ENCODE results near the gene NHLRC4.

The NHLRC4 gene

GRCh38 chr16:563072-563644 lies 3.6 kb upstream of the NHLRC4 start:
- Mint-ChIP-seq H3K4me3 (no peak overlapping the region), H3K36me3 (no peaks in the 10 kb centered on the region), H3K4me1 (peaks cover 9% of the 10 kb centered on the region), H3K9me3 (no peaks in the 10 kb centered on the region), H3K27ac (no peak overlapping the region), H3K27me3 (peaks cover 42% of the 10 kb centered on the region)
- no peak for DNase-seq
- CTCF ChIA-PET = no interaction called here

- CTCF ChIA-PET = no interaction called here
- Mint-ChIP-seq H3K36me3 (no peaks in the 10 kb centered on the region), H3K4me1 (peaks cover 16% of the 10 kb centered on the region), H3K27me3 (peaks cover 26% of the 10 kb centered on the region), H3K4me3 (no peak overlapping the region), H3K9me3 (no peaks in the 10 kb centered on the region), H3K27ac (no peak overlapping the region)
- no peak for DNase-seq
Observed at GRCh38 chr16:564690-565418, 2.0 kb upstream of the NHLRC4 start.

- Mint-ChIP-seq H3K27me3 (peaks cover 26% of the 10 kb centered on the region), H3K4me1 (peaks cover 18% of the 10 kb centered on the region), H3K36me3 (no peaks in the 10 kb centered on the region), H3K9me3 (no peaks in the 10 kb centered on the region), H3K27ac (no peak overlapping the region), H3K4me3 (no peak overlapping the region)
- DNase-seq = no peak
- CTCF ChIA-PET = interaction anchor here (1.4 kb wide), 1 partner anchor 11 kb away, joined by 3 read pairs; no protein-coding TSS in a partner anchor
Observed at GRCh38 chr16:565419-566330, 1.1 kb upstream of the NHLRC4 start.

- CTCF ChIA-PET = interaction anchor here (0.6 to 1.0 kb wide), 3 partner anchors 41 to 1044 kb away, joined by 3 to 4 read pairs (median 3); partner anchors contain the start of gene CAPN15
- peaks cover 31% of the 10 kb centered on the region for H3K4me1 Mint-ChIP-seq
- H3K27me3 Mint-ChIP-seq = peaks cover 7% of the 10 kb centered on the region
- DNase-seq = no peak
- H3K9me3 Mint-ChIP-seq = no peaks in the 10 kb centered on the region
- H3K27ac Mint-ChIP-seq = peak overlapping the region; percentile 86
- no peaks in the 10 kb centered on the region for H3K36me3 Mint-ChIP-seq
- H3K4me3 Mint-ChIP-seq = peak overlapping the region; percentile 60
Observed at GRCh38 chr16:567373-568256, 810 bp downstream of the NHLRC4 start.

GRCh38 chr16:568401-569258 lies 1.8 kb downstream of the NHLRC4 start:
- peak overlapping the region; percentile 84 for H3K4me3 Mint-ChIP-seq
- H3K9me3 Mint-ChIP-seq = no peaks in the 10 kb centered on the region
- H3K27ac Mint-ChIP-seq = peak overlapping the region; percentile 88
- CTCF ChIA-PET = interaction anchor here (0.6 kb wide), 2 partner anchors 481 to 1043 kb away, joined by 3 read pairs; no protein-coding TSS in a partner anchor
- no peaks in the 10 kb centered on the region for H3K36me3 Mint-ChIP-seq
- H3K27me3 Mint-ChIP-seq = no peaks in the 10 kb centered on the region
- H3K4me1 Mint-ChIP-seq = peaks cover 31% of the 10 kb centered on the region
- no peak for DNase-seq

GRCh38 chr16:569445-570254 lies 2.8 kb downstream of the NHLRC4 start, which contains the start of gene PIGQ:
PIGQ (plus strand) TSS chr16:569968; CDS start chr16:574075, 4,107 bp downstream.
- H3K4me3 Mint-ChIP-seq = peak within 1 kb of the TSS; percentile 84
- CTCF ChIA-PET = no interaction called here
- H3K36me3 Mint-ChIP-seq = no peaks in the 10 kb centered on the region
- H3K27ac Mint-ChIP-seq = peak within 1 kb of the TSS; percentile 88
- H3K9me3 Mint-ChIP-seq = no peaks in the 10 kb centered on the region
- H3K27me3 Mint-ChIP-seq = no peaks in the 10 kb centered on the region
- peaks cover 31% of the 10 kb centered on the region for H3K4me1 Mint-ChIP-seq
- peak; percentile 75 for DNase-seq

GRCh38 chr16:572865-573650 lies 6.3 kb downstream of the NHLRC4 start:
- no peaks in the 10 kb centered on the region for H3K27me3 Mint-ChIP-seq
- H3K4me1 Mint-ChIP-seq = peaks cover 25% of the 10 kb centered on the region
- H3K36me3 Mint-ChIP-seq = no peaks in the 10 kb centered on the region
- no peak overlapping the region for H3K27ac Mint-ChIP-seq
- CTCF ChIA-PET = no interaction called here
- H3K4me3 Mint-ChIP-seq = no peak overlapping the region
- no peak for DNase-seq
- no peaks in the 10 kb centered on the region for H3K9me3 Mint-ChIP-seq

- no peak overlapping the region for H3K4me3 Mint-ChIP-seq
- no peaks in the 10 kb centered on the region for H3K36me3 Mint-ChIP-seq
- H3K27ac Mint-ChIP-seq = no peak overlapping the region
- H3K4me1 Mint-ChIP-seq = peaks cover 24% of the 10 kb centered on the region
- no peak for DNase-seq
- no peaks in the 10 kb centered on the region for H3K9me3 Mint-ChIP-seq
- H3K27me3 Mint-ChIP-seq = no peaks in the 10 kb centered on the region
- CTCF ChIA-PET = no interaction called here
Observed at GRCh38 chr16:574021-574760, 7.4 kb downstream of the NHLRC4 start.

GRCh38 chr16:575354-576196 lies 8.8 kb downstream of the NHLRC4 start:
- Mint-ChIP-seq H3K27me3 (no peaks in the 10 kb centered on the region), H3K4me3 (no peak overlapping the region), H3K4me1 (peaks cover 22% of the 10 kb centered on the region), H3K9me3 (no peaks in the 10 kb centered on the region), H3K36me3 (no peaks in the 10 kb centered on the region), H3K27ac (no peak overlapping the region)
- CTCF ChIA-PET = no interaction called here
- no peak for DNase-seq

GRCh38 chr16:576197-576822 lies 9.5 kb downstream of the NHLRC4 start:
- CTCF ChIA-PET = interaction anchor here (1.4 to 1.7 kb wide), 2 partner anchors 10 kb away, joined by 3 read pairs; partner anchors contain the start of gene NHLRC4
- no peaks in the 10 kb centered on the region for H3K36me3 Mint-ChIP-seq
- H3K4me3 Mint-ChIP-seq = no peak overlapping the region
- peaks cover 14% of the 10 kb centered on the region for H3K4me1 Mint-ChIP-seq
- no peaks in the 10 kb centered on the region for H3K27me3 Mint-ChIP-seq
- H3K27ac Mint-ChIP-seq = no peak overlapping the region
- DNase-seq = no peak
- H3K9me3 Mint-ChIP-seq = no peaks in the 10 kb centered on the region
